GM04503 (cell line): ENCODE results near the gene AKAP9.
"Not testable (repeated sequence)": the region's sequence is repeated elsewhere in the genome, so short reads cannot be mapped to it uniquely, and the experiment has no call there.

Experiments used
- DNase-seq: peaks from one replicate; pipeline ENCODE4 v3.0.0-alpha.2; 2012; ENCODE audit warnings: low read depth

AKAP9 gene

GRCh38 chr7:91946549-91946948, 5.9 kb downstream of the AKAP9 start:
- no peak for DNase-seq

- DNase-seq, result no peak
Measured at GRCh38 chr7:91947948-91948347, 7.3 kb downstream of the AKAP9 start.

- DNase-seq, result no peak
Measured at GRCh38 chr7:91949221-91950009, 8.8 kb downstream of the AKAP9 start.

GRCh38 chr7:91953618-91954017, 13.0 kb downstream of the AKAP9 start:
- no peak for DNase-seq

- not testable (repeated sequence) for DNase-seq
Measured at GRCh38 chr7:91956464-91956863, 15.8 kb downstream of the AKAP9 start.

- DNase-seq, result no peak
Measured at GRCh38 chr7:91957232-91957631, 16.6 kb downstream of the AKAP9 start.

- DNase-seq, result no peak
Measured at GRCh38 chr7:91957823-91958222, 17.2 kb downstream of the AKAP9 start.

GRCh38 chr7:91959023-91959422, 18.4 kb downstream of the AKAP9 start:
- DNase-seq, result no peak

GRCh38 chr7:91961816-91962215, 21.2 kb downstream of the AKAP9 start:
- no peak for DNase-seq

GRCh38 chr7:91962419-91962818, 21.8 kb downstream of the AKAP9 start:
- DNase-seq, result no peak

- not testable (repeated sequence) for DNase-seq
Measured at GRCh38 chr7:91967513-91967912, 26.9 kb downstream of the AKAP9 start.

GRCh38 chr7:91973639-91974038, 33.0 kb downstream of the AKAP9 start:
- peak; percentile 9 for DNase-seq

GRCh38 chr7:91974066-91974465, 33.4 kb downstream of the AKAP9 start:
- no peak for DNase-seq

- DNase-seq, result no peak
Measured at GRCh38 chr7:91976743-91977142, 36.1 kb downstream of the AKAP9 start.

- DNase-seq, result no peak
Measured at GRCh38 chr7:91979590-91979989, 38.9 kb downstream of the AKAP9 start.

GRCh38 chr7:91982352-91982751, 41.7 kb downstream of the AKAP9 start:
- not testable (repeated sequence) for DNase-seq

- no peak for DNase-seq
Measured at GRCh38 chr7:91988213-91988612, 47.6 kb downstream of the AKAP9 start.

- no peak for DNase-seq
Measured at GRCh38 chr7:91993976-91994375, 53.3 kb downstream of the AKAP9 start.

GRCh38 chr7:91995391-91996105, 54.9 kb downstream of the AKAP9 start:
- DNase-seq, result no peak

GRCh38 chr7:91999631-92000565, 59.2 kb downstream of the AKAP9 start:
- DNase-seq, result no peak

GRCh38 chr7:92002720-92003119, 62.1 kb downstream of the AKAP9 start:
- DNase-seq, result no peak

- no peak for DNase-seq
Measured at GRCh38 chr7:92006046-92006445, 65.4 kb downstream of the AKAP9 start.
